Left hindlimb (tissue), 1 donor: ENCODE data around the gene HS3ST3B1.

Experiments
- DNase-seq: peaks from one replicate; pipeline ENCODE4 v3.0.0-alpha.2; 2018

HS3ST3B1 gene

GRCh38 chr17:14300575-14301278 is at the start of gene HS3ST3B1:
HS3ST3B1 (plus strand) TSS chr17:14301081; CDS start chr17:14301519, 438 bp downstream.
- peak; percentile 99 for DNase-seq

- no peak for DNase-seq
Measured at GRCh38 chr17:14261406-14261805, 39.5 kb upstream of the HS3ST3B1 start.

GRCh38 chr17:14268264-14268663 is 32.6 kb upstream of the HS3ST3B1 start:
- DNase-seq: no peak

GRCh38 chr17:14269473-14269872 is 31.4 kb upstream of the HS3ST3B1 start:
- no peak for DNase-seq

- no peak for DNase-seq
Measured at GRCh38 chr17:14270508-14270907, 30.4 kb upstream of the HS3ST3B1 start.

- DNase-seq: no peak
Measured at GRCh38 chr17:14276535-14277250, 24.2 kb upstream of the HS3ST3B1 start.

GRCh38 chr17:14281530-14281929 is 19.4 kb upstream of the HS3ST3B1 start:
- DNase-seq: no peak

GRCh38 chr17:14282726-14283125 is 18.2 kb upstream of the HS3ST3B1 start:
- DNase-seq: no peak

- DNase-seq: no peak
Measured at GRCh38 chr17:14289162-14289561, 11.7 kb upstream of the HS3ST3B1 start.

GRCh38 chr17:14294876-14295275 is 6.0 kb upstream of the HS3ST3B1 start:
- DNase-seq: no peak

GRCh38 chr17:14295676-14296075 is 5.2 kb upstream of the HS3ST3B1 start:
- DNase-seq: no peak

- DNase-seq: no peak
Measured at GRCh38 chr17:14296166-14296910, 4.5 kb upstream of the HS3ST3B1 start.

GRCh38 chr17:14297161-14297851 is 3.6 kb upstream of the HS3ST3B1 start:
- peak; percentile 68 for DNase-seq

- DNase-seq: no peak
Measured at GRCh38 chr17:14298221-14298946, 2.5 kb upstream of the HS3ST3B1 start.

- no peak for DNase-seq
Measured at GRCh38 chr17:14298947-14299279, 2.0 kb upstream of the HS3ST3B1 start.

- DNase-seq: peak; percentile 58
Measured at GRCh38 chr17:14299280-14300141, 1.4 kb upstream of the HS3ST3B1 start.

GRCh38 chr17:14301279-14302090 is 604 bp downstream of the HS3ST3B1 start:
- DNase-seq: no peak

GRCh38 chr17:14302091-14302430 is 1.2 kb downstream of the HS3ST3B1 start:
- peak; percentile 56 for DNase-seq

- DNase-seq: peak; percentile 88
Measured at GRCh38 chr17:14302431-14303099, 1.7 kb downstream of the HS3ST3B1 start.
